ENCODE data around the gene SDHAF2.
A peak's percentile ranks its signal among the peaks of the same experiment; 100 is the strongest.
"Not testable (repeated sequence)": the region's sequence is repeated elsewhere in the genome, so short reads cannot be mapped to it uniquely, and the experiment has no call there.

Gene SDHAF2

DNA sequence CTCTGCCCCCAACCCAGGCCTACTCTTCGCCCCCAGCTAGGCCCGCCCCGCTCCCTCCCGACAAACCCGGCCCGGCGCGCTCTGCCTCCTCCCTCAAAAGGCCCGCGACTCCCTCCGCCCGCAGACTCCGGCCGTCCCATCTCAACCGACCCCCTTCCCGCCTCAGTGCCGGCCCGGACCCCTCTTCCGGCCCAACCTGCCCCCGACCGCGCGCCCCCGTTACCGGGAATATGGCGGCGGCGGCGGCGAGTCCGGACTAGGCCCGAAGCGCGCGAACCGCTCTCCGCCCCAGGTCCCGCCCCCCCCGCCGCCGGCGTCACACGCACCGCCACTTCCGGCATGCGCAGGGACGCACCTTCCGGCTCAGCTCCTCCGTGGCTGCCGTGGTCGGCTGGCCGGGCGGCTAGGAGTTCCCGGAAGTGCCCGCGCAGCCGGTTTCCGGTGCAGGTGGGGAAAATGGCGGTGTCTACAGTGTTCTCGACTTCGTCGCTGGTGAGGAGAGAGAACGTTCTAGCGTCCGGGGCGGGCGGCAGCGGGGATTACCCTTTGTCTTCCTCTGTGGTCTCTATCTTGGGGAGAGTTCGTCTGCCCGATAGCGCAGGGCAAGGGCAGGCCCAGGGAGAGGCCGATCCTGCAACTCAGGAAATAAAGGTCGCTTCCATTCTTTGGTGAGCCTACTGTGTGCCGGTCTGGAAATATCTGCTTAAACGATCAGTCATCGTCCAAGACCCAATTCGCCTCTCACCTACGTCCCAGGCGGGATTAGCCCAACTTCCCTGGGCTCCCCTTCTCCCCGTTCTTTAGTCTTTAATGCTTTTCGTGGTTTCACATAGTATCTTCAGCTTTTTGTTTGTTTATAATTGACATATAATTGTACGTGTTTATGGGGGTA, at the start of gene SDHAF2, which contains the start of gene CPSF7:
Gene SDHAF2, plus strand, starts transcription at position 434 of the 892 bp plus-strand sequence. Its CDS starts 23 bp downstream, at position 457.
Gene CPSF7, minus strand, starts transcription at position 285 of the 892 bp plus-strand sequence. CDS start 740 bp downstream, outside the sequence.
- DNase-seq, result peak; percentile 95 to 98 (median 96)

DNA sequence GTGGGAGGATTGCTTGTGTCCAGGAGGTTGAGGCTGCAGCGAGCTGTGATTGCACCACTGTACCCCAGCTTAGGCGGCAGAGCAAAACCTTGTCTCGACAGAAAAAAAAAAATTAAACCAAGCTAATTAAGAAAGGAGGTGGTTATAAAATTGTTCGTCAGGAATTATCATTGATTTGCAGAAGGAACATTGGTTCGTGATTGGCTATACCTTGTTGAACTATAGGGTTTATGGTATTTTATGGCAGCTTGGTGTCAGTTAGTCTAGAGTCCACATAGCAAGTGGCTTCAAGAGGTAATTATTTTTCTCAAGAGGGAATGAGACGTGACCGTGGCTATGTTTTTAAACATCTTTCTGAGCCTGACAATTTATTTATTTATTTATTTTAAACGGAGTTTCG, 49.0 kb upstream of the SDHAF2 start:
- no peak for DNase-seq

DNA sequence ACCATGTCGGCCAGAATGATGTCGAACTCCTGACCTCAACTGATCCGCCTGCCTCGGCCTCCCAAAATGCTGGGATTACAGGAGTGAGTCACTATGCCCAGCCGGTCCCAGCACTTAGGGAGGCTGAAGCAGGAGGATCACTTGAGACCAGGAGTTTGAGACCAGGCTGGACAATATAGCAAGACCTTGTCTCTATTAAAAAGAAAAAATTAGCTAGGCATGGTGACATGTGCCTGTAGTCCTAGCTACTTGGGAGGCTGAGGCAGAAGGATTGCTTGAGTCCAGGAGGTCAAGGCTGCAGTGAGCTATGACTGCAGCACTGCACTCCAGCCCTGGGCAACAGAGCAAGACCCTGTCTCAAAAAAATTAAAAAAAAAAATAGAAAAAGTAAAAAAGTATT, 46.1 kb upstream of the SDHAF2 start:
- not testable (repeated sequence) for DNase-seq

DNA sequence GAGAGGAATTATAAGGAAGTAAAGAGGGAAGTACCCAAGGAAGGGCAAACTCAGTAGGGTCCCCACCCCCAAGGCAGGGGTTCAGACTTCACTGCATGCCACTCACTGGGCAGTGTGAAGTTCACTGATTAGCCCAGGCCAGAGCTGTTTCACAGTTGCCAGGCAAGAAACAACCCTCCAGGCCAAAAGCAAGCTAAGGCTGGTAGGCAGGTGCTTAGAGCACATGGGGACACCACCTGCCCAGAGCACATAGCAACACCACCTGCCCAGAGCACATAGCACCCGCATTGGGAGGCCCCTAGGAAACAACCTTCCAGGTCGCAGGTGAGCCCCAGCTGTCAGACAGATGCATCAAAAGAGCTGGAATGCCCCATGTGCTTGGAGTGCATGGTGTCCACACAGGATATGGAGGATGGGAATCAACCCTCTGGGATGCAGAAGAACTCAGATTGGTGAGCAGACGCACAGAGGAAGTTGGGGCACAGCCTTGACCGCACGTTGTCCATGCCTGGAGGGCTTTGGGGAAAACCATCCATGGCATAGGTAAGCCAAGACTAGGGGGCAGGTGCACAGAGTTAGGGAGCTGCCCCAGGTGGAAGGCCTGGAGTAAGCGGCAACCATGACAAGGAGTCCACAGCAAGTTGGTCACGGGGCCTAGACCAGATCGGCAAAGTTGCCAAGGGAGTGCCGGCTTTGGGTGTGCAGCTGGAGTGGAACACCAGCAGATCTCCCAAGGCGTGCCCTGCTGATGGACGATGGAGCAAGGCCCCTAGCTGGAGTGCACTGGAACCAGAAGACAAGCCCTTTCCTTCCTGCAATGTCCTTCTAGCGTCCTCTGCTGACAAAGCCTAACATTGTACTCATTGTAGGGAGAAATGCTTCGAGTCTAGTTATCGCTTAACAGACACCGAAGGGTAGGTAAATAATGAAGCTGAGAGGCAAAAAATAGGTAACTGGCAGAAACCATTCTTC, 45.4 kb upstream of the SDHAF2 start:
- DNase-seq, result no peak

DNA sequence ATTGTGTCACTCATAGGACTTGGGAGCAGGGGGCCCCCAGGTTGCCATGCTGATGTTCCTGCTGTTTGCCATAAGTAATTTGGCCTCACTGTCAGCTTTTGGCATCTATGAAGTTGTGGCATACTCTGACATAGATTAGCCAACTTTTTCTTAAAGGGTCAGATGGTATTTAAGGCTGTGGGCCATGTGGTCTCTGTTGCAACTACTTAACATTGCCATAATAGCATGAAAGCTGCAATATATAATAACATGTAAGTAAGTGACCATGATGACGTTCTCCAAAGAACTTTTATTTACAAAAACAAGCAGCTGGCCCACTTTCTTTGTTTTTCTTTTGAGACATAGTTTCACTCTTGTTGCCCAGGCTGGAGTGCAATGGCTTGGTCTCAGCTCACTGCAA, 39.8 kb upstream of the SDHAF2 start:
- no peak for DNase-seq

DNA sequence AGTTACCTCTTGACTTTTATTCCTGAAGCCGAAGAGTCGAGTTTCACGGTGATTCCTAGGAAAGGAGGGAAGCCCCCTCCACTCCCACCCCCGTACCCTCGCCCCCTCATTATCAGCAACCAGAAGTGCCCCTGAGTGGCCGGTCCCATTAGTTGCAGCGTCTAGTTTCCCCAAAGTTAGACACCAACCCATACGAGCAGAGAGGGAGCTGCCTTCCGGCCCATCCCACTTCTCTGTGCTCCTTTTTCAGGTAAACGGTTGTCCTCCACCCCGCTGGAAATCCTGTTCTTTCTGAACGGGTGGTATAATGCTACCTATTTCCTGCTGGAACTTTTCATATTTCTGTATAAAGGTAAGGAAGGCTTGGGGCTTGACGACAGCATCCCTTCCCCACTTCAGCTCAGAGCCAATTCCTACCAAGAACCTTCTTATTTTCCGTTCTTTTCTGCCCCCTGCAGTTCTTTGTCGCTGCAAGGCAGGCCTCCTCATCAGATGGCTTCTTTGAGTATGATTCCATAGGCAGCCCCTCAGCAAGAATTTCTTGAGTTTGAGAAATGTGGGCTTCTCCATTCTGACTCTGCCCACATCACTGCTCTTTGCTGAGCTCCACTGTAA, 36.8 kb upstream of the SDHAF2 start:
- peak in 1 of 4 experiments; percentile 7 for DNase-seq

DNA sequence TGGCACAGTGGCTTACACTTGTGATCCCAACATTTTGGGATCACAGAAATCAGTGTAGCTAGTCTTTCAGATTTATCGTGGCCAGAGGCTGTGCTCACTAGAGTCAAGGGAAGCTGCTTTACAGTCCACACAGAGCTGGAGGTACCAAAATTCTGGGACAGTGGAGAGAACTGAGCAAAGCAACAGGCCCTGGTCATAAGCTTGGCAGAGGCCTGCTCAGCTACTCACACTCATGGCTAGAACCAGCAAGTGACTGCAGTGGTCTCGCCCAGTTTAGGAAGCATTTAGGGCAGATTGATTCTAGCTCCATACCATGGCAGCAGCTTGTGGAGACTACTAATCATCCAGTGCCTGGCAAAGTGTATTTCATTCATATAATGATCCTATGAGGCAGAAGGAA, 28.8 kb upstream of the SDHAF2 start:
- no peak for DNase-seq

DNA sequence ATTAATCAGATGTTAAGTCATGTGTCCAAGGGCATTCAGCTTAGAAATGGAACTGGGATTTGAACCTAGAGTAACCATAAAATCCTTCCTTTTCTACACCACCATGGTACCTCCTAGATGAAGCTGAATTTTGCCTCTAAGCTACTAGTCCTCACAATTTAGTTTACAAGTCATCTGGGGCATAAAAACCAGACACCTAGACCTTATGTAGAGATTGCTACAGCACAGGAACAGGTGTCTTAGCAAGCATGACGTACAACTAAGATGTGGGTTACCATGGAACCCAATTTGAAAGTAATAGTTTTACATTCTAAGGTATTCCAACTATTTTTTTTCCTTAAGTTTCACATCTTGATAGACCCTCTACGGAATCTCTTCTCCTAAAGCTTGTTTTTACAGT, 28.4 kb upstream of the SDHAF2 start:
- no peak for DNase-seq

DNA sequence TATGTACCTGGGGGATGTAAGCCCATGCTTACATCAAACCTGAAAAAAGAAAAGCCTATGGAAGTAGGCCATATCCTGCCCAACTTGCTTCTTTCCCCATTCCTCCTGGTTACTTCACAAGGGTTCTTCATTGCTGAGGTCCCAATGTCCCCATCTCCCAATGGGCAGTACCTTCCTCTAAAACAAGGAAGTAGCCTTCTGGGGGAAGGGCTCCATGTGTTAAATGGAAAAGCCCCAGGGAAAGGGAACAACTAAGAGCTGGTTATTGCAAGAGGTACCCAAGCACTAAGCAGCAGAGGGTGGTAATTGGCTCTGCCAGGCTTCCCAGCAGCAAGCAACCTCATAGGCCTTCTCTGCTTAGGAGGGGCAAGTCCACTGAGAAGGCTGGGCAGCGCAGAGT, 26.3 kb upstream of the SDHAF2 start:
- DNase-seq, result no peak

DNA sequence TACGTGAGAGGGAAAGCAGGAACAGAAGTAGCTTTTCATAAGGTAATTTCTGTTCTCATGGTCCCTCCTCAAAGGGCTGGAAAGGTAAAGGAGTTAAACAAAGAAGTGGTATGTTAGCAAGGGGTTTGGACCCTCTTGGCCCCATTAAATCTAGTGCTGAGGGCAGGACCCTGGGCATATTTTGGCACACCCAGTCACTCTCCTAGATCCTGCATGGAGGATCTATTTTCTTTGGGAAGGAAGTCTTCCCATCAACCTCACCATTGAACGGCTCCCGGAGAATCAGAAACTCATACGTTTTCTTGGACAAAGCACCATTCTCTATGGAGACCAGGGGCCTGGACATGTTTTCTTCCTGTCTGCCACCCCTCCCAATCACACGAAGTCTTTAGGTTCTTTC, 25.8 kb upstream of the SDHAF2 start:
- no peak for DNase-seq

DNA sequence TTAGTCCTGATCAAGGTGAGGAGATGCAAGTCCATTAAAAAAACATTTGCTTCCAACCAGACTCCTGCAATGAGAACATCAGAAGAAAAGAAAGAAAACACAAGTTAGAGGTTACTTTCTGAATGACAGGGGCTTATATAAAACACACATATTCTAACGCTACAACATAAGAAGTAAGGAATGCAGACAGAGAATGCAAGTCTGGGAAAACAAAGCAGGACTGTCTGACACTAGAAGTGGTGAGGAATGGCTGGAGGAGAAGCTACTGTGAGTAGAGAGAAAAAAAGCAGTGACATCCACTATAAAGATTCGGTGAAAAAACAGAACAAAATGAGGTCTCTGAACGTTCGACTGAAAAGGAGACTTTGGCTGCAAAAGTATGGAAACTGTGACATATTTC, 25.3 kb upstream of the SDHAF2 start:
- DNase-seq, result no peak

DNA sequence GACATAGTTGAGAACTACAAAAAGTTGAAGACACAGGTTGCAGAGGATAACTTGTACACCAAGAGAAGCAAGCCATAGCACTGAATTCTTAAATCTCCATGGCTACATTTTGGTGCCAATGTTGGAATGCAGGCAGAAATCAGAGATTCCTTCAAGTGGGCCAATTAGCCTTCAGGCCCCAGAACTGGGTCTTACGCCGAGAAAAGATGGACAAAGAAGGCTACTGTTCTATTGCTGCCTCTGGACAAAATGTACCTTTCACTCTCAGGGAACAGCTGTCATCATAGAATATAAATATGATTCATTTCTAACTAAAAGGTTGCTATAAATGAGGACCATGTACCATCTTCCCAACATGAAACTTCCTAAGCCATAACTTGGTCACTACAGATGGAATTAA, 23.9 kb upstream of the SDHAF2 start:
- no peak for DNase-seq

DNA sequence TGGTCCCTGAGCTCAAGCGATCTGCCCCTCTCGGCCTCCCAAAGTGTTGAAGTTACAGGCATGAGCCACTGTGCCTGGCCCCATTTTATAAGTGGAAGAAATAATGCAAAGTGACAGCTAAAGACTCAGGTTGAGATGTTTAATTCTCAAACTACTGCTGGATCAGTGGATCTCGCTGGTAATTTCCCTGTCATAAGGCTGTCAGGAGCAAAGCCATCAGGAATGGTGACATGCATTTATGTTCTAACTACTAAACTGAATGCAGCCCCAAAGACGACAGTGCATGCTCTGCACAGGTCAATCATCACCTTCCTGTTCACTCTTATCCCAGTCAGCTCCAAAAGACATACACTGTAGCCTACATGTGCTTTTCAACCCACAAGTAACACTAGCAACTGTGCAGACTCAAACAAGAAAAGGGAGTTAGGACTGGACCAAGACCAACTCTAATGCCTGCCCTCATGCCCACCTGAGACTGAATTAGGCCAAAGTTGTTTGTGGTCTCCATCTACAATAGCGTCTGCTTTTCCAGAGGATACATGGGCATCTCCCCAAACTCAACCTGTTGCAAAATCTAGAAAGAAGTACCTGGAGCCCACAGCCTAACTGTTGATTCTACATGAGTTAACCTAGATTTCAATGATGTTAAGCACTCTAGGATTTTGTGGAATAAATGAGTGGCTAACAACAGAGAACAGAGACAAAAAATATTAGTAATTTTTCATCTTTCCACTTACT, 22.8 kb upstream of the SDHAF2 start:
- DNase-seq, result no peak

DNA sequence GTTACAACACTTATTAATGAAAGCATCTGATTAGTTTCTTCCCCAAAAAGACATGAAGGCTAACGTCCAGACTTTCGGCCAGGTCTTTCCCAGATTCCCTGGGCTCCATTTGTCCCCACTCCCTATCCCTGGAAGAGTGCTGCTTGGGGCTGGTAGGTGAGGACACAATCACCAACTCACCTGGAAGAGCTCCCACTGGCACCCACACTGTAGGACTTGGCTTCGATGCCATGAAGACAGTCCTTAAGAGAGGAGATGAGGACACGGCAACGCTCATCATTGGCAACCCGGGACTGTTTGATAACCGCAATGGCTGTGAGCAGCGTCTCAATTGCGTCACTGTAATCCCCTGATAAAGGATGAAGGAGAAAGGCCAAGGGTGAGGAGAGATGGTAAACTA, 18.3 kb upstream of the SDHAF2 start:
- no peak for DNase-seq

DNA sequence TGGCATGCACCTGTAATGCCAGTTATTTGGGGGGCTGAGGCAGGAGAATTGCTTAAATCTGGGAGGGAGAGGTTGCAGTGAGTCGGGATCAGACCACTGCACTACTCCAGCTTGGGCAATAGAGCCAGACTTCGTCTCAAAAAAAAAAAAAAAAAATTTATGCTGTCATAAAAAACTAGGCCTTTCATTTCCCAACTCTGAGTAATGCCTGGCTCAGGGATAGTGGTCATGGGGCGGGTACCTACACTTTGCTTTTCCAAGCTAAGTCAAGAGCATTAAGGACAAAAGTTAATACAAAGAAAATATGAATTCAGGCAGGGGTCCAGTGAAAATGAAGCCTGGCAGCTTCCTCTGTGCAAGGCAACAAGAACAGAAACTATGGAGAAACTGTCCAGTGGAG, 16.4 kb upstream of the SDHAF2 start:
- no peak for DNase-seq

DNA sequence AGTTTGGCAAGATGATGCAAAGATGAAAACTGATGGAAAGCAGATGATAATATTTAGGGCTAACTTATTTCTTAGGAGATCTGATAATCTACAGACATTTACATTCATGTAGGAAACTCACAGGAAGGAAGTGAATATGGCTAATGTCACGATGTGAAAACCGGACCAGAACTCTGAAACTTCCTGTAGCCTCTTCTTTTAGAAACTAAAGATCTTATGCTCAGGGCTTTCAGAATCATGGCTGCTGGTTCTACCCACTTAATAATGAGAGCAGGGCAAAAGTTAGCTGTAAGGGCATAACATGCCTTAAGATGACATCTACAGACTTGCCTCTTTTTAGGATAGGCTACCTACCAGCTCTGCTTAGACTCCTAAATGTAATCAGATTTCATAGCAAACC, 15.4 kb upstream of the SDHAF2 start:
- no peak for DNase-seq

DNA sequence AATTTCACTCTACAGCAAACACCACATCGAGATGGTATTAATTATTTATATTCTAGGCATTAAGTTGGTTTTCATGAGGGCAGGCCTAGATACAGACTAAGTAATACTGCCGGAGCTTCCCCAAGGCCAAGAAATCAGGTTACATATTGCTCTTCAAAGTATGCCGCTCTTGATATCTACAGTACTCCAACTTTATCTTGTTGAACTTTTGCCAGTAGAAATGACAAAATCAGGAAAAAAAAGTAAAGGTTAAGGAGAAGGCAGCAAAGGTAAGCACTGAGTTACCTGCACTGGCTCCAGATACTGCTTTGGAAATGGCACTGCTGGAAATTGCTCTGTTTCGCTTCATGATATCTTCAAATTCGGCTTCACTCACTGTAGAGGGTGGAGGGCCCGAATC, 14.5 kb upstream of the SDHAF2 start:
- no peak for DNase-seq

DNA sequence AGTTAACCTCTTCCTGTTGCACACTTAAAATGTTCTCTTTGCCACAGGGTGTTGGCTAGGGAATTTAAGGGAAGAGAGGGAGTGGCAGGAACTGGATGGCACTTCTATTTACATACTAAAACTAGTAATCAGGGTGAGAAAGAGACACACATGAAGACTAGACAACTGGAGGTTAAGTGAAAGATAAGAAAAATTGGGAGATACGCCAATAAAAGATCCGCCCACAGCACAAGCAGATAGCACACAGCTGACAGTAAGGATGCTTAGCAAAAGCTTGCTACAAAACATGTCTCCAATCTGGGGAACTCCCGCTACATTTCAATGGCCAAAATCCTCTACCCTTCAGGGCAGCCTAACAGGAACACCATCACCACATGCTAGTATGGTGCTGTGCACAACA, 13.0 kb upstream of the SDHAF2 start:
- DNase-seq, result no peak

DNA sequence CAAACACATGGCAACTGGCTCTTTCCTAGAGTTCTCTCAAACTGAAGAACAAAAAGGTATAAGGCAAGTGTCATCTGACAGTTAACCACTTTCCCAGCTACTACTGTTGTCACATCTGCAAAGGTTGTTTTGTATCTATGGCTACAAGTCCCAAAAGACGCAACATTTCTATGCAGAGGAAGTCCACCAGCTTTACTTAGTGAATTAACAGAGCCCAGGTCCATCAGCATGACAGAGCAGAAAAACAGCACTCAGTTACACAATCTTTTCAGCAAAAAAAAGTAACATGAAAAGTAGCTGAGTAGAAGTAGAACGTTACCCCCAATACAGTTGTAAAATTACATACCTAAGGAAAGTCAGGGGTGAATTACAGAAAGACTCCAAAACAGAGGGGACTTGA, 12.3 kb upstream of the SDHAF2 start:
- no peak for DNase-seq

DNA sequence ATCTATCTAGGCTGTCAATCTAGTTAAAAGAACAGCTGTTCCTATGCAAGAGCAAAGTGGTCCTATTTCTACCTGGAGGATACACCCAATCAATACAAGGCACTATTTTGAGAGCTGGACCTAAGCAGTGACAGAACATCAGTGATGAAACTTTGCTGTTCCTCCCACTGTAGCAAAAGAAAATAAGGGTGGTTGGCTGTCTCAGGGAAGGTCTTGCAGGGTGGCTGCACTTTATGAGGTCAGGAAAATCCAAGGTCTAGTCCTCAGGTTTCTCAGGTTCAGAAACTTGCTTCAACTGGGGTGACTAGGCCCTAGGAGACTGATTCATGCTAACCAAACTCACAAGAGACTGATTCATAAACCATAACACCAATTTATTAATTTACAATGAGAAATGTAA, 11.8 kb upstream of the SDHAF2 start:
- DNase-seq, result no peak

DNA sequence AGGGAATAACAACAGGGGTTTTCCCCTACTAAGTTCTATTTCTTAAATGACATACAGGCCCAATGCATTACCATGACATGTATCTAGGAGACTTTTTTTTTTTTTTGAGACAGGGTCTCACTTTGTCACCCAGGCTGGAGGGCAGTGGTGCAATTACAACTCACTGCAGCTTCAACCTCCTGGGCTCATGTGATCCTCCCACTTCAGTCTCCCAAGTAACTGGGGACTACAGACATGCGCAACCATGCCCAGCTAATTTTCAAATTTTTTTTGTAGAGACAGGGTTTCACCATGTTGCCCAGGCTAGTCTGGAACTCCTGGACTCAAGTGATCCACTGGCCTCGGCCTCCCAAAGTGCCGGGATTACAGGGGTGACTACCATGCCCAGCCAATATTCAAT, 7.7 kb upstream of the SDHAF2 start:
- DNase-seq, result no peak

DNA sequence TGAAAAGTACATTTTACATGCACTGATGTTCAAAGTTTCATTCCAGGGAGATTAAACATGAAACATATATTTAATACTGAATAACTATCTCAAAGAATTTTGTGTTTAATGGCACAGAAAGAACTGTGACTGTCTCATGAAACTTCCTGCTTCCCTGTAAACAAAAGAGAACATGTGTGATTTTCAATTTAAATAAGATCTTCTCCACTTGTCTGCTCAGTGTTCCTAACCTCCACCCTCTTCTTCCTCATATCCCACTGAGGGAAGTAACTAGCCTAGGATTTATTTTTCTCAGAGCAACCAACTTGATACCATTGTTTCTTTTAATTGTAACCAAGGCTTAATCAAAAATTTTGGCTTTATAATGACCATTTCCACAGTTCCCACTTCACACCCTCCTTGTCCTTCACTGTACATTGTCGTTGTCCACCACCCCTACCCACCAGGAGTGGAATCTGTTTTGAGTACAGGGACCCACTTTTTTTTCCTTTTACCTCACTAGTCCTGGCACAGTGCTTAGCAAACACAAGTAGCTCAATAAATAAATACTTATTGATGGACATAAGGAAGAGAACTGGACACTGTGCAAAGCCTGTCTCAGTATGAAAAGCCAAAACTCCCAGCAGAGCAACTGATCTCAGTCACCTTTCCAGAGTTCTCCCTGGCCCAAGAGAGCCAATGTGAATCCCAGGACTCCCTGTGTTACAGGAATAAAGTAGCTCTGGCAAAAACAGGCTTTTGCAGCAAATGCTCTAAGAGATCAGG, 4.4 kb upstream of the SDHAF2 start:
- DNase-seq, result no peak
